ENCODE measurements around the gene CFAP20.
"Not testable (repeated sequence)": the region's sequence is repeated elsewhere in the genome, so short reads cannot be mapped to it uniquely, and the experiment has no call there.

DNA sequence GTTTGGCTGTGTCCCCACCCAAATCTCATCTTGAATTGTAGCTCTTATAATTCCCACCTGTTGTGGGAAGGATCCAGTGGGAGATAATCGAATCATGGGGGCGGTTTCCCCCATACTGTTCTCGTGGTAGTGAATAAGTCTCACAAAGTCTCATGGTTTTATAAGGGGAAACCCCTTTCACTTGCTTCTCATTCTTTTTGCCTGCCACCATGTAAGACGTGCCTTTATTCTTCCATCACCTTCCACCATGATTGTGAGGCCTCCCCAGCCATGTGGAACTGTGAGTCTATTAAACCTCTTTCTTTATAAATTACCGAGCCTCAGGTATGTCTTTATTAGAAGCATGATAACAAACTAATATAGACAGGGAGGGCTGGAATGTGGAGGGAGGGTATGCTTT is 57.0 kb downstream of the CFAP20 start:
- TF ChIP-seq, protein P1, sequence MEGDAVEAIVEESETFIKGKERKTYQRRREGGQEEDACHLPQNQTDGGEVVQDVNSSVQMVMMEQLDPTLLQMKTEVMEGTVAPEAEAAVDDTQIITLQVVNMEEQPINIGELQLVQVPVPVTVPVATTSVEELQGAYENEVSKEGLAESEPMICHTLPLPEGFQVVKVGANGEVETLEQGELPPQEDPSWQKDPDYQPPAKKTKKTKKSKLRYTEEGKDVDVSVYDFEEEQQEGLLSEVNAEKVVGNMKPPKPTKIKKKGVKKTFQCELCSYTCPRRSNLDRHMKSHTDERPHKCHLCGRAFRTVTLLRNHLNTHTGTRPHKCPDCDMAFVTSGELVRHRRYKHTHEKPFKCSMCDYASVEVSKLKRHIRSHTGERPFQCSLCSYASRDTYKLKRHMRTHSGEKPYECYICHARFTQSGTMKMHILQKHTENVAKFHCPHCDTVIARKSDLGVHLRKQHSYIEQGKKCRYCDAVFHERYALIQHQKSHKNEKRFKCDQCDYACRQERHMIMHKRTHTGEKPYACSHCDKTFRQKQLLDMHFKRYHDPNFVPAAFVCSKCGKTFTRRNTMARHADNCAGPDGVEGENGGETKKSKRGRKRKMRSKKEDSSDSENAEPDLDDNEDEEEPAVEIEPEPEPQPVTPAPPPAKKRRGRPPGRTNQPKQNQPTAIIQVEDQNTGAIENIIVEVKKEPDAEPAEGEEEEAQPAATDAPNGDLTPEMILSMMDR (conservative IDR thresholded peaks at IDR 0.05; ENCODE audit: low read depth, low read length): not testable (repeated sequence)
- not testable (repeated sequence) for TF ChIP-seq EZH2 (IDR thresholded peaks at IDR 0.05; ENCODE audit: low read length, unreplicated experiment); EZH2phosphoT487 (IDR thresholded peaks at IDR 0.05; ENCODE audit: borderline replicate concordance, low read length)
